ENCODE measurements around the gene ZNF804A. TPM values are rescaled to one million over a fixed set of nuclear protein-coding genes. Genes with fewer than 3 reads are reported as not detected.

The ZNF804A gene
- total and polyA plus RNA-seq, 7 donors, result 0.14 to 1.1 (median 0.31) TPM; not detected in 2

- WGBS, 2 donors, result 20 to 80% methylated on average over 2 of the region's 2 CpGs
Observed at GRCh38 chr2:184760931-184761330, 162.6 kb downstream of the ZNF804A start.

DNA sequence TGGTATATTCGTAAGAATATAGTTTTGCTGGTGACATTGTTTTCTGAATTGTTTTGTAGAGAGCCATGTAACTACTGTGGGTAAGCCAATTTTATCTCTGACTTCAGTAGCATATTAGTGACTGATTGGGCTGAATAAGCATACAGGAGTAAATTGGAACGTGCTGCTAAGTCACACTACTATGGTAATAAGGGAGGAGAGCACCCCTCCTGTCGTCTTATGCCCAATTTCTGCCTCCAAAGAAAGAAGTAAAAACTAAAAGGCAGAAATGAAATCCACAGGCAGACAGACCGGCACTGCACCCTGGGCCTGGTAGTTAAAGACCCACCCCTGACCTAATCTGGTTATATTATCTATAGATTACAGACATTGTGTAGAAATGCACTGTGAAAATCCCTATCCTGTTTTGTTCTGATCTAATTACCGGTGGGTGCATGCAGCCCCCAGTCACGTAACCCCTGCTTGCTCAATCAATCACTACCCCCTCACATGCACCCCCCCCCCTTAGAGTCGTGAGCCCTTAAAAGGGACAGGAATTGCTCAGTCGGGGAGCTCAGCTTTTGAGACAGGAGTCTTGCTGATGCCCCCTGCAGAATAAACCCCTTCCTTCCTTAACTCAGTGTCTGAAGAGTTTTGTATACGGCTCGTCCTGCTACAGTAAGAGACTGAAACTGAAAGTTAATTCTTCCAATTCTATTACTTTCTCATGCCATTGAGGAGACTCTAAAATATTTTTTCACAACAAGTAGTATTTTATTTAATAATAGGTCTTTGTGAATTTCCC lies 167.0 kb downstream of the ZNF804A start:
- no peak for DNase-seq
- no peaks in the 10 kb centered on the region for H3K9me3 ChIP-seq
- TF ChIP-seq EP300 (IDR thresholded peaks at IDR 0.05), result no peak
- TF ChIP-seq POLR2A (IDR thresholded peaks at IDR 0.05), result no peak
- 77% methylated on average over 10 of the region's 10 CpGs for WGBS, 2 donors
- H3K27ac ChIP-seq, result no peak overlapping the region
- intact Hi-C loops (cut with DNase I), result no loop called here
- no peaks in the 10 kb centered on the region for H3K36me3 ChIP-seq
- H3K4me1 ChIP-seq, result no peaks in the 10 kb centered on the region
- H3K27me3 ChIP-seq, result no peaks in the 10 kb centered on the region
- H3K4me3 ChIP-seq, result peak overlapping the region in 1 of 4 donors; percentile 7

More at GRCh38 chr2:184760931-184761330, 162.6 kb downstream of the ZNF804A start:
- TF ChIP-seq CTCF (IDR thresholded peaks at IDR 0.05), result no peak
- no peak for TF ChIP-seq EP300 (IDR thresholded peaks at IDR 0.05)
- no peak for DNase-seq
- no peak overlapping the region for H3K4me3 ChIP-seq
- intact Hi-C loops (cut with DNase I), result no loop called here
- no peaks in the 10 kb centered on the region for H3K4me1 ChIP-seq
- no peaks in the 10 kb centered on the region for H3K36me3 ChIP-seq
- no peaks in the 10 kb centered on the region for H3K27me3 ChIP-seq
- no peaks in the 10 kb centered on the region for H3K9me3 ChIP-seq
- H3K27ac ChIP-seq, result no peak overlapping the region

DNA sequence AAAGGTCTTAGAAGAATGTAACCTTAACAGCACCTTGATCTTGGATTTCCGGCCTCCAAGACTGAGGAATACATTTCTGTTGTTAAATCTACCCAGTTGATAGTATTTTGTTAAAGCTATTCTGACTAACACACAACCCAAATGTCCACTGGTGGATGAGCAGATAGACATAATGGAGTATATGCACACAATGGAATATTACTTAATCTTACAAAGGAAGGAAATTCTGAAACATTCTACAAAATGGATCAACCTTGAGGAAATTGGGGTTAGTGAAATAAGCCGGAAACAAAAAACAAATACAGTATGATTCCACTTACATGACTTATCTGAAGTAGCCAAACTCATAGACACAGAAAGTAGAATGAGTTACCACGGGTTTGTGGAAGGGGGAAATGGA lies 168.7 kb downstream of the ZNF804A start:
- H3K36me3 ChIP-seq, result no peaks in the 10 kb centered on the region
- DNase-seq, result no peak
- H3K4me3 ChIP-seq, result no peak overlapping the region
- WGBS, 2 donors, result 84 to 87% methylated on average over 3 of the region's 3 CpGs
- intact Hi-C loops (cut with DNase I), result no loop called here
- H3K27ac ChIP-seq, result no peak overlapping the region
- H3K4me1 ChIP-seq, result no peaks in the 10 kb centered on the region
- no peak for TF ChIP-seq CTCF (IDR thresholded peaks at IDR 0.05)
- TF ChIP-seq POLR2A (IDR thresholded peaks at IDR 0.05), result no peak
- no peak for TF ChIP-seq EP300 (IDR thresholded peaks at IDR 0.05)
- no peak for TF ChIP-seq POLR2AphosphoS5 (IDR thresholded peaks at IDR 0.05)
- H3K27me3 ChIP-seq, result no peaks in the 10 kb centered on the region
- no peaks in the 10 kb centered on the region for H3K9me3 ChIP-seq

DNA sequence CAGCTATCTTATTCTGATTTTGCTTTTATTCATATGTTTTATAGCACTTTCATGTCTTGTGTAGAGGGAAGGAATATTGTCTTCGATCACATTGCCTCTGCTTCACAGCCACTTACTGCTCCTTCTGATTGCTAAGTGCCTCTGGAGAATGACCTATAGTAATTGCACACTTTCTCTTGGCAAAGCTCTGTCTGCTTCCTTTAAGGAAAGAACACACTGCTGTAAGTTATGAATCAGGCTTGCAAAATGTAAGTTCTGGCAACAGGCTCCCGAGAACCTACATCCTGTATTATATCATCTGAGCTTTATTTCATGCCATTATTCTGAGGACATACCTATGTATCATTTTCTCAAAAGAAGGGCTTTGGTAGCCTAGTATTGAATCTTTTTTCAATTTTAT lies 170.7 kb downstream of the ZNF804A start:
- no peaks in the 10 kb centered on the region for H3K9me3 ChIP-seq
- DNase-seq, result no peak
- H3K4me1 ChIP-seq, result no peaks in the 10 kb centered on the region
- TF ChIP-seq POLR2A (IDR thresholded peaks at IDR 0.05) (no peak), POLR2AphosphoS5 (IDR thresholded peaks at IDR 0.05) (no peak), CTCF (IDR thresholded peaks at IDR 0.05) (no peak), EP300 (IDR thresholded peaks at IDR 0.05) (no peak)
- H3K27ac ChIP-seq, result no peak overlapping the region
- intact Hi-C loops (cut with DNase I), result no loop called here
- H3K4me3 ChIP-seq, result no peak overlapping the region
- 76 to 78% methylated on average over 2 of the region's 2 CpGs for WGBS, 2 donors
- no peaks in the 10 kb centered on the region for H3K36me3 ChIP-seq
- no peaks in the 10 kb centered on the region for H3K27me3 ChIP-seq

DNA sequence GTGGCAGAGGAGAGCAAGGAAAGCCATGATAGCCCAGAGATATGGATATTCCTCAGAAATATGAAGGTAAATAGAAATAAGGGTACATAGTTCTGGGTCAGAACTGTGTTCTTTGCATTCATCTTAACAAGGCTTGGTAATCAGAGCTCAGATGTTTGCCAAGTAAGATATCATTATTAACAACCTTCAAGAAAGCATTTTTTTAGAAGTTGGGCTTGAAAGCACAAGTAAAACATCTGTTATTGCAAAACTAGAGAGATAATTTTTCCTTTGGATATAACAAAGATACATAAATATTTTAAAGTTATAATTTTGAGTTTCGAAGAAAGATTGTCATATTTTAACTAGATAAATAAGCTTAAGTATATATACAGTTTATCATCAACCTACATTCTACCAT lies 171.4 kb downstream of the ZNF804A start:
- no peaks in the 10 kb centered on the region for H3K9me3 ChIP-seq
- no peaks in the 10 kb centered on the region for H3K27me3 ChIP-seq
- H3K4me1 ChIP-seq, result no peaks in the 10 kb centered on the region
- no peak for DNase-seq
- 87 to 88% methylated on average over 1 of the region's 1 CpG for WGBS, 2 donors
- TF ChIP-seq POLR2AphosphoS5 (IDR thresholded peaks at IDR 0.05) (no peak), EP300 (IDR thresholded peaks at IDR 0.05) (no peak), POLR2A (IDR thresholded peaks at IDR 0.05) (no peak), CTCF (IDR thresholded peaks at IDR 0.05) (no peak)
- intact Hi-C loops (cut with DNase I), result no loop called here
- H3K4me3 ChIP-seq, result no peak overlapping the region
- no peak overlapping the region for H3K27ac ChIP-seq
- H3K36me3 ChIP-seq, result no peaks in the 10 kb centered on the region
